ENCODE data around the gene DAGLA.

- TF ChIP-seq, protein P1, sequence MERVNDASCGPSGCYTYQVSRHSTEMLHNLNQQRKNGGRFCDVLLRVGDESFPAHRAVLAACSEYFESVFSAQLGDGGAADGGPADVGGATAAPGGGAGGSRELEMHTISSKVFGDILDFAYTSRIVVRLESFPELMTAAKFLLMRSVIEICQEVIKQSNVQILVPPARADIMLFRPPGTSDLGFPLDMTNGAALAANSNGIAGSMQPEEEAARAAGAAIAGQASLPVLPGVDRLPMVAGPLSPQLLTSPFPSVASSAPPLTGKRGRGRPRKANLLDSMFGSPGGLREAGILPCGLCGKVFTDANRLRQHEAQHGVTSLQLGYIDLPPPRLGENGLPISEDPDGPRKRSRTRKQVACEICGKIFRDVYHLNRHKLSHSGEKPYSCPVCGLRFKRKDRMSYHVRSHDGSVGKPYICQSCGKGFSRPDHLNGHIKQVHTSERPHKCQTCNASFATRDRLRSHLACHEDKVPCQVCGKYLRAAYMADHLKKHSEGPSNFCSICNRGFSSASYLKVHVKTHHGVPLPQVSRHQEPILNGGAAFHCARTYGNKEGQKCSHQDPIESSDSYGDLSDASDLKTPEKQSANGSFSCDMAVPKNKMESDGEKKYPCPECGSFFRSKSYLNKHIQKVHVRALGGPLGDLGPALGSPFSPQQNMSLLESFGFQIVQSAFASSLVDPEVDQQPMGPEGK (CRISPR knock-in tag; IDR thresholded peaks at IDR 0.05): no peak
- TF ChIP-seq ZFP90 (CRISPR knock-in tag; IDR thresholded peaks at IDR 0.05; ENCODE audit: borderline replicate concordance): no peak
- no peak for TF ChIP-seq CBX5 (CRISPR knock-in tag; IDR thresholded peaks at IDR 0.05; ENCODE audit: borderline replicate concordance)
- TF ChIP-seq POLR2AphosphoS5 (IDR thresholded peaks at IDR 0.05; ENCODE audit: low read depth, low read length): no peak
- TF ChIP-seq NFE2L1 (CRISPR knock-in tag; IDR thresholded peaks at IDR 0.05; ENCODE audit: borderline replicate concordance): no peak
- no peak for TF ChIP-seq MNT (IDR thresholded peaks at IDR 0.05)
- no peak for TF ChIP-seq ZNF354B (CRISPR knock-in tag; IDR thresholded peaks at IDR 0.05)
- TF ChIP-seq, protein P2, sequence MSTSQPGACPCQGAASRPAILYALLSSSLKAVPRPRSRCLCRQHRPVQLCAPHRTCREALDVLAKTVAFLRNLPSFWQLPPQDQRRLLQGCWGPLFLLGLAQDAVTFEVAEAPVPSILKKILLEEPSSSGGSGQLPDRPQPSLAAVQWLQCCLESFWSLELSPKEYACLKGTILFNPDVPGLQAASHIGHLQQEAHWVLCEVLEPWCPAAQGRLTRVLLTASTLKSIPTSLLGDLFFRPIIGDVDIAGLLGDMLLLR (CRISPR knock-in tag; IDR thresholded peaks at IDR 0.05): no peak
- TF ChIP-seq FOSL2 (CRISPR knock-in tag; IDR thresholded peaks at IDR 0.05): no peak
- no peak for TF ChIP-seq CREB1 (IDR thresholded peaks at IDR 0.05)
- no peak for TF ChIP-seq CREB1 (CRISPR knock-in tag; IDR thresholded peaks at IDR 0.05)
- TF ChIP-seq MXD1 (CRISPR knock-in tag; IDR thresholded peaks at IDR 0.05): no peak
- no peak for TF ChIP-seq STAT5B (CRISPR knock-in tag; IDR thresholded peaks at IDR 0.05)
Observed at GRCh38 chr11:61784506-61784805, 104.3 kb downstream of the DAGLA start.
